SK-N-SH (cell line): ENCODE measurements around the gene MARK3. TPM values are rescaled to one million over a fixed set of nuclear protein-coding genes. Genes with fewer than 3 reads are reported as not detected.

Experiments used
- CTCF ChIA-PET: fragments of 300-600, 350-600 bp; formaldehyde crosslinking; extraction: SDS; loops from one replicate; lab custom pipeline; 2021; lab: Yijun Ruan, JAX
- POLR2A ChIA-PET: fragments of 350-600 bp; sonication (Branson Sonifier 250); formaldehyde crosslinking; extraction: SDS; loops from one replicate; lab custom pipeline; 2020; ENCODE audit warnings: antibody characterized with exemption, inconsistent platforms; lab: Yijun Ruan, JAX
- DNase-seq: peaks from one replicate; pipeline ENCODE4 v3.0.0; 2012
- H2AFZ ChIP-seq: fragments of 200-600 bp; sonication (generic); 2 replicates; pipeline ENCODE4 v1.8.1; 2016; ENCODE audit warnings: antibody characterized with exemption, mild to moderate bottlenecking, low read depth
- H3F3A ChIP-seq: fragments of 200-600 bp; sonication (generic); replicated peaks from 2 replicates; pipeline ENCODE3; 2016; ENCODE audit warnings: antibody characterized with exemption, mild to moderate bottlenecking; ENCODE audit not compliant: insufficient read depth
- H3K27ac ChIP-seq, 2 experiments: fragments of 200-500 bp in 1 of 2; fragments of 200-600 bp in 1 of 2; sonication (Bioruptor generic) in 1 of 2; sonication (generic), shearing (Covaris generic) in 1 of 2; 2 replicates each; pipeline versions ENCODE4 v1.5.1 to v1.6.1; 2014 to 2016; ENCODE audit warnings: low read depth in 2 of 2, inconsistent platforms in 1 of 2, low read length in 1 of 2, mild to moderate bottlenecking in 1 of 2, mixed read lengths in 1 of 2
- H3K27me3 ChIP-seq: fragments of 200-600 bp; sonication (generic), shearing (Covaris generic); 2 replicates; pipeline ENCODE4 v1.6.1; 2016; ENCODE audit warnings: mixed run types; ENCODE audit not compliant: insufficient read depth
- H3K36me3 ChIP-seq, 2 experiments: fragments of 200-500 bp in 1 of 2; fragments of 200-600 bp in 1 of 2; sonication (Bioruptor generic) in 1 of 2; sonication (generic) in 1 of 2; replicated peaks in 1 of 2; 2 replicates each; pipeline versions ENCODE3 to v1.5.1; 2014 to 2016; ENCODE audit warnings: low read length in 1 of 2, mild to moderate bottlenecking in 1 of 2; ENCODE audit not compliant: insufficient read depth in 2 of 2, control insufficient read depth in 1 of 2
- H3K4me1 ChIP-seq, 2 experiments: fragments of 200-500 bp in 1 of 2; fragments of 200-600 bp in 1 of 2; sonication (Bioruptor generic) in 1 of 2; sonication (generic), shearing (Covaris generic) in 1 of 2; 2 replicates each; pipeline versions ENCODE4 v1.5.1 to v1.6.1; 2014 to 2016; ENCODE audit warnings: low read depth in 1 of 2, low read length in 1 of 2, mixed run types in 1 of 2; ENCODE audit not compliant: insufficient read depth in 2 of 2, control insufficient read depth in 1 of 2
- H3K4me2 ChIP-seq: fragments of 200-600 bp; sonication (generic), shearing (Covaris generic); 2 replicates; pipeline ENCODE4 v1.6.1; 2017; ENCODE audit warnings: mixed run types
- H3K4me3 ChIP-seq, 2 experiments: fragments of 200-500 bp in 1 of 2; fragments of 200-600 bp in 1 of 2; sonication (Bioruptor generic) in 1 of 2; sonication (generic), shearing (Covaris generic) in 1 of 2; 2 replicates each; pipeline versions ENCODE4 v1.5.1 to v1.8.1; 2014 to 2016; ENCODE audit warnings: low read depth in 2 of 2, inconsistent platforms in 1 of 2, low read length in 1 of 2, mild to moderate bottlenecking in 1 of 2, mixed read lengths in 1 of 2, moderate library complexity in 1 of 2
- H3K79me2 ChIP-seq: fragments of 200-600 bp; sonication (generic); 2 replicates; pipeline ENCODE4 v1.8.1; 2017; ENCODE audit warnings: mild to moderate bottlenecking; ENCODE audit not compliant: insufficient read depth
- H3K9ac ChIP-seq: fragments of 200-600 bp; sonication (generic); 2 replicates; pipeline ENCODE4 v1.6.1; 2017; ENCODE audit warnings: mixed run types
- H3K9me2 ChIP-seq: fragments of 200-600 bp; sonication (generic); 2 replicates; pipeline ENCODE4 v1.6.1; 2017; ENCODE audit warnings: mixed run types
- H3K9me3 ChIP-seq: fragments of 200-600 bp; sonication (generic); 2 replicates; pipeline ENCODE4 v1.6.1; 2017; ENCODE audit warnings: mixed run types, mild to moderate bottlenecking, moderate library complexity
- H4K20me1 ChIP-seq: fragments of 200-600 bp; sonication (generic); 2 replicates; pipeline ENCODE4 v1.6.1; 2017; ENCODE audit warnings: mild to moderate bottlenecking, mixed run types; ENCODE audit not compliant: insufficient read depth
- CHD2 ChIP-seq: fragments of 150-350 bp; IDR thresholded peaks from 2 replicates; pipeline ENCODE4 v1.6.1; 2018; ENCODE audit warnings: low read length; ENCODE audit not compliant: partially characterized antibody
- ELF1 ChIP-seq: IDR thresholded peaks from 2 replicates; pipeline ENCODE4 v1.4.0; 2012
- EZH2phosphoT487 ChIP-seq: fragments of 200-600 bp; sonication (generic); IDR thresholded peaks from 2 replicates; pipeline ENCODE4 v1.6.1; 2017; ENCODE audit warnings: low read depth, mixed run types, mild to moderate bottlenecking, antibody characterized with exemption, moderate library complexity, borderline replicate concordance
- FOXM1 ChIP-seq: IDR thresholded peaks from 2 replicates; pipeline ENCODE4 v1.4.0; 2012; ENCODE audit warnings: low read depth, mild to moderate bottlenecking
- GABPA ChIP-seq: IDR thresholded peaks from 2 replicates; pipeline ENCODE4 v1.4.0; 2012; ENCODE audit warnings: low read depth, mild to moderate bottlenecking
- NFIC ChIP-seq: IDR thresholded peaks from 2 replicates; pipeline ENCODE4 v1.4.0; 2012; ENCODE audit warnings: borderline replicate concordance
- REST ChIP-seq: IDR thresholded peaks from 2 replicates; pipeline ENCODE4 v1.6.1; 2012; ENCODE audit warnings: mild to moderate bottlenecking, low read depth, low read length, moderate library complexity
- RFX5 ChIP-seq: IDR thresholded peaks from 2 replicates; pipeline ENCODE4 v1.6.1; 2012; ENCODE audit warnings: mild to moderate bottlenecking, improper control_type of control experiment, low read length
- SIN3A ChIP-seq: IDR thresholded peaks from 2 replicates; pipeline ENCODE4 v1.6.1; 2012; ENCODE audit warnings: low read depth, mild to moderate bottlenecking, low read length, moderate library complexity, borderline replicate concordance
- TAF1 ChIP-seq: IDR thresholded peaks from 2 replicates; pipeline ENCODE4 v1.6.1; 2012; ENCODE audit warnings: low read depth, mild to moderate bottlenecking, low read length, moderate library complexity, borderline replicate concordance
- TCF12 ChIP-seq: IDR thresholded peaks from 2 replicates; pipeline ENCODE4 v1.4.0; 2012
- TEAD4 ChIP-seq: IDR thresholded peaks from 2 replicates; pipeline ENCODE4 v1.4.0; 2012; ENCODE audit warnings: mild to moderate bottlenecking, borderline replicate concordance; ENCODE audit not compliant: insufficient read depth
- YY1 ChIP-seq: IDR thresholded peaks from 2 replicates; pipeline ENCODE4 v1.4.0; 2012; ENCODE audit warnings: low read depth, mild to moderate bottlenecking
- WGBS: methylation state at CpG from one replicate; pipeline ENCODE4 v1.1.6; 2017; ENCODE audit warnings: low lambda C conversion rate; 5-methylcytosine and 5-hydroxymethylcytosine counted together
- polyA plus RNA-seq, 3 experiments: library from polyadenylated mRNA; depleted of rRNA; stranded (reverse); fragments of >200 nt; gene quantifications; 2 replicates each; pipeline ENCODE4 v1.2.3, GENCODE V29; 2012

MARK3 gene
- polyA plus RNA-seq, 1 of the 3 experiments (the other 2 are of a cell fraction) = 73.4 TPM

GRCh38 chr14:103474893-103475292 lies 89.7 kb downstream of the MARK3 start:
- Histone ChIP-seq H3K9ac (no peak overlapping the region), H3K4me1 (no peaks in the 10 kb centered on the region), H3K27ac (no peak overlapping the region), H3F3A (peaks cover 7% of the 10 kb centered on the region), H3K9me2 (no peaks in the 10 kb centered on the region), H3K36me3 (peaks cover 40 to 81% of the 10 kb centered on the region in 2 experiments), H3K4me3 (no peak overlapping the region), H3K9me3 (no peaks in the 10 kb centered on the region), H3K4me2 (no peak overlapping the region), H2AFZ (no peak overlapping the region), H3K79me2 (peaks cover 10% of the 10 kb centered on the region; the same call in 1 of the 2 replicates), H3K27me3 (no peaks in the 10 kb centered on the region)
- DNase-seq = no peak
- CTCF ChIA-PET = interaction anchor here (1.0 to 1.2 kb wide), 2 partner anchors 15 to 43 kb away, joined by 3 read pairs; no protein-coding TSS in a partner anchor
- no peak for TF ChIP-seq YY1
- no peak for TF ChIP-seq TCF12
- no peak for TF ChIP-seq GABPA
- TF ChIP-seq REST = no peak
- no peak for TF ChIP-seq TAF1
- no peak for TF ChIP-seq FOXM1
- TF ChIP-seq ELF1 = no peak
- TF ChIP-seq RFX5 = no peak
- TF ChIP-seq, all 33 proteins: peak for 0
- POLR2A ChIA-PET = no interaction called here
- WGBS = 98% methylated on average over 5 of the region's 5 CpGs
- H4K20me1 ChIP-seq = no peaks in the 10 kb centered on the region

- Histone ChIP-seq H3K9me2 (no peaks in the 10 kb centered on the region), H2AFZ (no peak overlapping the region), H3K9me3 (no peaks in the 10 kb centered on the region), H3K4me3 (no peak overlapping the region)
- DNase-seq = no peak
- 97% methylated on average over 3 of the region's 3 CpGs for WGBS
- TF ChIP-seq EZH2phosphoT487 = no peak
- no peak for TF ChIP-seq TEAD4
- no peak for TF ChIP-seq CHD2
- TF ChIP-seq SIN3A = no peak
- TF ChIP-seq NFIC = no peak
- TF ChIP-seq GABPA = no peak
- TF ChIP-seq, all 33 proteins: peak for 0
- Histone ChIP-seq H3K27me3 (no peaks in the 10 kb centered on the region), H3K4me1 (no peaks in the 10 kb centered on the region), H3K36me3 (peaks cover 45 to 74% of the 10 kb centered on the region in 2 experiments), H3K9ac (no peak overlapping the region), H3F3A (peaks cover 19% of the 10 kb centered on the region), H4K20me1 (no peaks in the 10 kb centered on the region), H3K27ac (no peak overlapping the region), H3K79me2 (peaks cover 8% of the 10 kb centered on the region; the same call in 1 of the 2 replicates), H3K4me2 (no peak overlapping the region)
- ChIA-PET POLR2A (no interaction called here), CTCF (interaction anchor here (2.0 to 3.1 kb wide), 2 partner anchors 15 to 24 kb away, joined by 5 to 15 read pairs; no protein-coding TSS in a partner anchor)
Measured at GRCh38 chr14:103476065-103476464, 90.8 kb downstream of the MARK3 start.
